OCI-LY3 (cell line): ENCODE measurements around the gene PPP6R2.

Source experiments
- CTCF ChIP-seq: fragments of 200-600, 300-600 bp; sonication (generic); IDR thresholded peaks from 2 replicates; pipeline ENCODE4 v1.5.1; 2014; ENCODE audit warnings: antibody characterized with exemption, low read length, low read depth
- EZH2phosphoT487 ChIP-seq: fragments of 200-600 bp; shearing (Covaris generic); IDR thresholded peaks from 2 replicates; pipeline ENCODE4 v1.6.1; 2018; ENCODE audit warnings: antibody characterized with exemption, mixed run types, low read depth

GRCh38 chr22:50438305-50439275, 95.5 kb downstream of the PPP6R2 start:
- TF ChIP-seq EZH2phosphoT487 = no peak
- no peak for TF ChIP-seq CTCF
